ENCODE results near the gene HAND2.

Gene HAND2

DNA sequence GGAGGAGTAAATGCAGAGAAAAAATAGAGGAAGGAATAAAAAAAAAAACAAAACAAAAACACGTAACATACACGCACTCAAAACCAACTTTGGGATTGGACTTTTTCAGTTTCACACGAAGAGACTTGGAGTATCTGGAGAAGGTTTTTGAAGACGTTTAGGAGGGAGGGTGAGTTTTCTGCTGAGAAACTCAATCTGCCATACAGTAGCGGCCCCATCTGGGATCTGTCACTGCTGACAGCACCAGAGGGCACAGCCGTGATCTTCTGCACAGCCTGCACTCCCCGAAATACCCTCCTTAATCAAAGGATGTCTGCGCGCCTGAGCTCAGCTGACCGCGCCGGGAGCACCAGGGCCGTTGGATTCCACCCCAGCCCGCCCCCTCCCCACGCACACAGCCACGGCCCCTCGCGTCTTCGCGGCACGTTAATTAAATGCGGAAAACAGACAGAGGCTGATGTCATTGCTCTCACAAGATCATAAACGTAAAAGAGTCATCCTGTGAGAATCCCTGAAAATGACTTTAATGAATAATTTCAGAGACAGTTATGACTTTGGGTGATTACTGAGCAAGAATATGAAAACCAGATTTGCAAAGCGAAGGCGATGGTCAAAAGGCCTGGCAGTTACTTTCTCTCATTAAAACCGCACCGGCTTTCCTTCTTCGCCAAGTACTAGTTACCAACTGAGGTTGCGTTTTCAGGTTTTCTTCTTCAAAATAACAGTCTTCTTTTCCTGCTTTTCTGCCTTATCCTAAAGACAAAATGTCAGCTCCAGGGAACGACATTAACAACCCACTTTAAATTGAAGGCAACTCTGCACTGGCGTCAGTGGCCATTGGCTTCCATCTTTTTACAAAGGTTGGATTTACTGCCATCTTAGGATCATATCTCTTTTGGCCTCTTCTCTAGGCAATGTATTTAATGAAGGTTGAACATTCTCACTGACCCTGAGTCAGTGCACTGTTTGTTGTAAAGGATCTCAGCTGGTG, 10.6 kb downstream of the HAND2 start:
- DNase-seq = no peak

DNA sequence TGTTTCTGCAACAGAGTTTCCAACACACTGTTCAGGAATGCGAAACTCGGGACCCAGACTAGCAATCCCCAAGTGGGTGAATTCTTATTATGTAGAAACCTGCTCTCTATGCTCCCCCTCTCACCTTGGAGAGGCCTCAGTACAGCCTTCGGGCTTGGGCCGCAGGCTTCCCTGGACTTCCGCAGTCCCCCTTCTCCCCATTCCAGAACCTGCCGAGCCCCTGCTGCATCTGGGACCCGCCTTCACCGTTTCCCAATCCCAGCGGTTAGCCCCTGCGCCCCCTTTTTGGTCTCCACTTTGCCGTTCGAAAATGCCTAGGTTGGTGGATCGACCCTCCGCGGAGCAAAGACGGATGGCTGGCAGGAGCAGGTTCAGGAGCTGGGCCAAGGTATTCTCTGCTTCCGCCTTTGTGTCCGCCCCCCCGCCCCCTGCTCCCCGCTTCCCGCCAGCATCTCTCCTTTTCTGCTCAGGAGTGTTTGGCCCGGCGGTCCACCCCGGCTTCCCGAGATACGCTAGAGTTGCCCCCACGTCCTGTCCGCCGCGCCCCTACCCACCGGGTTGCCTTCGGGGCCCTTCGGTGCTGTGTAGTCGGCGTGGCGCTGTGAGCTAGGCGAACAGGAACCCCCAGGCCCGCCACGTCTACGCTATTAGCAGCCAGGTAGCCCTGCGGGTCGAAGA, 11.5 kb downstream of the HAND2 start:
- no peak for DNase-seq

DNA sequence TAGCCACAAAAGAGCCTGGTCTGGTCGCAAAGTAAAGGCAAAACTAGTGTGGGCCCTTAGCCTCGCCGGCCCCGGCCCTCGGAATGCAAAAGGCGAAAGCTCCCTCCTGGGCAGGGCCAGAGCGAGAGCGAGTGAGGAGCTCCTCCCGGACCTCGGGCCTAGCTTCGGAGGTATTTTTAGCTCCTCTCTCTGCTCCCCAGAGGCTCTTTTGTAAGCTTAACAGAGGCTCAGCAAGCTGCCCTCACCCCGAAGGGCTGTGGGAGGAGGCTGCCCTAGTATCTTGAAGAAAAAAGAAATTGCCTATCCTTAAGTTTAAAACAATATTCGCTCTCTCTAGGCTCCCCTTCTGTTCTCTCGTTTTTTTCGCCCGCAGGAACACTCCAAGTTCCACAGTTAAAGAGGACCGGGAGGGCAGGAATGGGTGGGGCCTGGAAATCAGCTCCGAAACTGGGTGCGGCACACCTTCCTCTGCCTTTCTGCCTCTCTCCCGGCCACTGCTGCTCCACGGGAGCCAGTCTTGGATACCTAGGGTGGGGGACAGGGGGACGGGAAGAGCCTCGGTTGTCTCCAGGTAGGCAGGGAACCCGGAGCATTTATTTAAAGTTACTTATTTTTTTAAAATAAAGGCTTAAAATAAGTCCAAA, 12.1 kb downstream of the HAND2 start:
- DNase-seq = no peak

DNA sequence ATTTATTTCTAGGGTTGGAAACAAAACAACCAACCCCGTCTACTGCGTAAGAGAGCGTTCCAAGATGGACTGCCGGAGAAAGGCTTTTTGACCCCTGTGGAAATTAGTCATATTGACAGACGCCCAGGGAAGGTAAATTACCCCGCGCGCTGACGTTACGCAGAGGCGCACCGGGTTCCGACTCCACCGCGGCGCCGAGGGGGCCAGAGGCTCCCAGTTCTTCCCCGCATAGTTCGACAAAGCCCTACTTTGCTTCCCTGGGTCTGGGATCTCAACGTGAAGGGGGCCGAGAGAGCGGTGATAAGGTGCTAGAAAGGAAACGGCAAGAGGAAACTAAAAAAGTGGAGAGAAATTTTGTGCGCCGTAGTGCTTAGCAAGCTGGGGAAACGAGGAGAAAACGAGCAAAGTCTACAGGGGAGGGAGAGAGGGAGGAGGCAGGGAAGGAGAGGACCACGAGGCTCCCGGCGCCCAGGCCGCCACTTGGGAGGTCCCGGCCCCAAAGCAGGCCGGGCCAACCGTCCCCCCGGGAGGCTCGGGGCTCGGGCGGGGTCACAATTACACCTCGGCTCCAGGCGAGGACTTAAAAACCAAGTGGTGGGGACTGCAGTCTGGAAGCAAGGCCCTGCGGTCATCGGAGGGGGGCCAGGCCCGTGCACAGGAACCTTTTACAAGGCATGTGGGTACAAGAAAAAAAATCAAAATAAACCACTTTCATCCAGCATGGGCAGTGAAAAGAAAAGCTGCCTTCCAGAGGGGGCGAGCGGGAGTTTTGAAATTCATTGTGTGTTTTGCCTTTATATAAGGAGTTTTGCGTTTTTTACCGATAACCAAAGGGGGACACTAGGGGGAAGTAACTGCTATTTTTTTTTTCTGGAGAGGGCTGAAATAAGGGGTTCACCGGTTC, 13.2 kb downstream of the HAND2 start:
- no peak for DNase-seq

DNA sequence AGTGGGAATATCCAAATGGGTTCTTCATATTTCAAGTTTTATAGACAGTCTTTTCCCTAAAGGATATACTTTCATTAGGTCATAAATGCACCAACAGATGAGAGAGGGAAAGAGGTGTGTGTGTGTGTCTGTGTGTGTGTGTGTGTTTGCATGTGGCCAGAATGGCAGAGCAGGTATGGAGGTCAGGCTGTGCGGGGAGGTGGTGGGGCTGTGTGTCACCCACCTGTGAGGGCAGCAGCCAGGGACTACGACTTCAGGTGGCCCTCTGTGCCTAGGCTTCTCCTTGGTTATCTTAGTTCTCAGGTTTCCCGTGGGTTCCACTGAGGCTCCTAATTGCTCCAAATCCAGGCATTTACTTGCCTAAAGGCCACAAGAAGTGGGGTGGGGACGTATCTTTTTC, 14.6 kb downstream of the HAND2 start:
- no peak for DNase-seq

DNA sequence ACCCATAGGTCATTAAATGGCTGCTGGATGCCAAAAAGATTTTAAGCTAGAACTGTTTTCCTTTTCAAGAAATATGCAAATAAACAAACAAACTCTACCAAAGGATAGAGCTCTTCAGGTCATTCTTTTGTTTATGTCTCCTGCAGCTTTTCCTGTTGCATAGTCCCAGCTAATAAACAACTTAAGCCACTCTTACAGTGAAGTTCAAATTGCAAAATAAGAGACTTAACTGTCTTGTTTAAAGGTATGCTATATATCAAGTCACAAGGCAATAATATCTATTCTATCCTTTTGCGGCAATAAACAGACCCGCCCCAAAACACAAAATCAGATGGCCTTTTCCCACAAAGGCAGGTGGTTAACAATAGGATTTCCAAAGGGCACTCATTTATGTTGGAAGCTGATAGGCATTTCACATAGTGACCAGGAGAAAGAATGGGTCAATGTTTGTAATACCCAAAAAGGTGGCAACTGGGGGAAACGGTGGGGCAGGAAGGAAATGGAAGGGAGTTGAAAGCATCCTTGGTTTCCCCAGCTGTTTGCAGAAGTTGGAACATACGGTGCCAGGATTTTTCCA, 15.3 kb downstream of the HAND2 start:
- DNase-seq = no peak

DNA sequence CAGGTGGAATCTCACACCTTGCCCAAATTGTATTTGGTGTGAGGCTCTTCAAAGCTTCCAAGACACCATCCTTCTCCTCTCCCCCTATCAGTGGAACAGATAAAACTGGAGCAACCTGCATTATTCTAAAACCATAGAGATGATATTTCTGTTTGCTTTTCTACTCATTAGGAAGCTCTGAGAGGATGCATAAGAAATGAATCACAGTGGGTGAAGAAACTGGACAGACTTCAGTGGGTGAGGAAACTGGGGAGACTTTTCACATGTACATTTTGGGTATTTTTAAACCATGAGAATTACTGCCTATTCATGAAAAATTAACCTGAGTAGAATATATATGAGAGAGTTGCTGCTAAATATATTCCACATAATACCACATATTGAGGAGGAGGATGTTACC, 16.4 kb downstream of the HAND2 start:
- no peak for DNase-seq

DNA sequence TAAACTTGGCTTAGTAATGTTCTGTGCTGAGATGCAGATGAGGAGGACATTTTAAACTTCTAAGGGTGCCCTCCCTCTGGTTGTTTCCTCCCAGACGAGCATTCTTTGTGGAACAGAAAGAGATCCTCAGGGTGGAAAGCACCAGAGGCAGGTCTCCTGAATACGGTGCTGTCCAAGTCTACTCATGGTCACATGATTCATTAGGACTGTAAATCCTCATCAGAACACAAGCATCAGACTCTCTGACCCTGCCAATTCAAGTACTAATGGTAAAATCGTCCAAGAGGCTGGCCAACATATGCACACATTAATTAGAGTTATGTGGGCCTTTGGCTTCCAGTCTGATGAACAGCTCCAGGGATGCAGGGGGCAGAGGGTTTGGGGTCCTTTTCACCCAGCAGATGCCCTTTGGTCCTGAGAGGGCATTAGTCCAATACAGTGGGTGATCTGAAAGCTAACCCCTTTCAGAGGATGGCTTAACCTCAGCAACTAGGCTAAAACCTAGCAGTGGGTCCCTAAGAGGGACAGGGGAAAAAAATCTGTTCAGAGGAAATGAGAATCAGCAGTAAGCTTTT, 18.2 kb downstream of the HAND2 start:
- no peak for DNase-seq

DNA sequence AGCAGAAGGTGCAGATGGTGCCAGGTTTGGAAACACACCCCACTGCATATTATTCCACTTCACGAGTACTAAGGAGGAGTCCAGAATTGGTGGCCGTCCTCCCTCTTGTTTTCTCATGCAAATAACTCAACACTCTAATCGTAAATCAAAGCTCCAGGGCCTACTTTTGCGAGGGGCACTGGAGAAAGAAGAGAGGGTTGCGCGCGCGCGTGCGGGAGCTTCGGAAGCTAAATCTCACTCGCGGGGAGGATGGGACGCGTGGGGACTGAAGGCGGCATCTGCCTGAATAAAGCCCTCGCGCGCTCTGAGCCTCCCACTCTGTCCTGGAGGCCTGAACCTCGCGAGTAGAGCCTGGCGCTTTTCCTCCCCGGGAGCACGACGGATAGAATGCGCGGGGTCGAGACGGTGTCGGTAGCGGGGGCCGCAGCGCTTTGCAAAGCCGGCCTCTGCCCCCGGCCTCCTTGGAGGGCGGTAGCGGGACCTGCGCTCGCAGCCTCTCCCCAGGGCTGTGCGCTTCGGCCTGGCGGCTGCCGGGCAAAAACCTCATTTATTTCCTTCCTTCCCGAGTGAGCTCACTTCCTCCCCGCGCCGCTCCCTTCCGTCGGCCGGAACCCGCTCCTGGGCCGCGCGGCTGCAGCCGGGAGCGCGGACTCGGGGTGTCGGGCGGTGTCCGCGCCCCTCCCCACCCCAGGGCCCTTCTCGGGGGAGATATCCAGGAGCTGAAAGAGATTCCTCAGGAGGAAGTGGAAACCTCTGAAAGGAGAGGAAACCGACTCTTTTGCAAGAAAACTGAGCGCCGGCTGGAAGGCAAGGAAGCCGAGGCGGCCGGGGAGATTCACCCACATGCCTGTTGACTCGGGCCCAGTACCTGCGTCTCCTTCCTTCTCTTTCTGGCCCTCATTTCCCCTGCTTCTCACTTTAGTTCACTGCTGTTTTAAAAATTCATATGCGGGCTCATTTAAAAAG, 20.7 kb downstream of the HAND2 start:
- DNase-seq = no peak

DNA sequence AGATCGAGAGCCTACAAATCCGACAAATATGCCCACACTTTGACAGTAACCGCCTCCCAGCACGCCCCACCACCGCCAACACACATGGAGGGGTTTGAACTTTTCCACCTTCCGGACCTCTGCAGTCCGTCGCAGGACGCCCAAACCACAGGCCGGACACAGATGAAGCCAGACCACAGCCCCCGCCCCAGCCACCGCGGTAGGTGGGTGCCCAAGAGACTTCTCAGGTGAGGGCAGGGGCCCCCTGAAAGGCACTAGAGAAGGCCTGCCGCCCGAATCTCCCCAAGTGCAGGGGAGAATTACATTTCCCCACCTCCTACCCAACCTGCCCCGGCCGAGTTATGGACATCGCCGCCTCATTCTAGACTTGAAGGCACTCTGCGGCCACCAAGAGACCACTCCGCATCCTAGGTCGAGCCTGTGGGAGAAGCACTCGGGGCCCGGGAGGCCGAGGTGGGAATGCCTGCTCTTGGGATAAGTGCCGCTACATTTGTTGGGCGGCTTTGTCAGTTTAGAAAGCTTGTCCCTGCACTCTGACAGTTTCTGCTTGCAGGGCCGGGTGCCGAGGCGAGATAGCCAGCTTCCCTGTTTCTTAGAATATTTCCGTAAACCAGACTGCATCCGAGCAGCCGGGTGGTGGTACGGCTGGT, 21.5 kb downstream of the HAND2 start:
- no peak for DNase-seq

DNA sequence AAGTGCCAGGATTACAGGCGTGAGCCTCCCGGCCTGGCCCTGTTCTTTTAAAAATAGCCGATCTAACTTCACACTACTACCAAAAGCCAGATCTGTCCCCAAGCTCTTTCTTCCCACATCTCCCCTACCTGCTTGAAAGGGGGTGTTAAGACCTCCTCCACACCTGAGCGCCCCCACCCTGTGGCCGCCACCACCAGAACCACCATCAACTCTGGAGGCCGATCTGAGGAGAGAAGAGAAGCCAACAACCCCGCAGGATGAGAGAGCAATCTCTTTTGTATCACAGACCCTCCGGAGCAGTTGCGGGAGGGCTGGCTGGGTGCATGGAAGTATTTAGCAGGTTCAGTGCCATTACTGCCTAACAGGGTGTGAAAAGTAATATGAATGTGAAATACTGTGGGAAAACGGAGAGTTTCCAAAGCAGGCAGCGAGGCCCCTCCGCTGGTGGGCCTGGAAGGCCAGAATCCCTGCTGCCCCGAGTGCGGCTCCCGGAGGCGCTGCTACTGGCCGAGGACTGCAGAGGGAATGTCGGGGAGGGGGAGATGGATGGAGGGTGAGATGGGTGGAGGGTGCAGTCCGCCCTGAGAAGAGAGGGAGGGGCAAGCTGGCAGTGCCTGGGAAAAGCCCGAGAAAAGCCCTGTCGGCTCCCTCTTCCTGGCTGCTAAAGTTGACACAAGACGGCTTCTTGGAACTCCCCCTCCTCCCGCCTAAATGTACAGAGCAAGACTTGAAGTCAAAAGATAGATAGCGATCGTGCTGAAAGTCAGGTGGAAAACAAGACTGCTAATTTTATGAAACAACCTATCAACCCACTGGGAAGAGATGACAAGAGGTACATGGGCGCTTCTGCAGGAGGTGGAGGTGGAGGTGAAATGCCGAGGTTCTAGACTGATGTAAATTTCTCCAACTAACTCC, 22.3 kb downstream of the HAND2 start:
- DNase-seq = no peak

DNA sequence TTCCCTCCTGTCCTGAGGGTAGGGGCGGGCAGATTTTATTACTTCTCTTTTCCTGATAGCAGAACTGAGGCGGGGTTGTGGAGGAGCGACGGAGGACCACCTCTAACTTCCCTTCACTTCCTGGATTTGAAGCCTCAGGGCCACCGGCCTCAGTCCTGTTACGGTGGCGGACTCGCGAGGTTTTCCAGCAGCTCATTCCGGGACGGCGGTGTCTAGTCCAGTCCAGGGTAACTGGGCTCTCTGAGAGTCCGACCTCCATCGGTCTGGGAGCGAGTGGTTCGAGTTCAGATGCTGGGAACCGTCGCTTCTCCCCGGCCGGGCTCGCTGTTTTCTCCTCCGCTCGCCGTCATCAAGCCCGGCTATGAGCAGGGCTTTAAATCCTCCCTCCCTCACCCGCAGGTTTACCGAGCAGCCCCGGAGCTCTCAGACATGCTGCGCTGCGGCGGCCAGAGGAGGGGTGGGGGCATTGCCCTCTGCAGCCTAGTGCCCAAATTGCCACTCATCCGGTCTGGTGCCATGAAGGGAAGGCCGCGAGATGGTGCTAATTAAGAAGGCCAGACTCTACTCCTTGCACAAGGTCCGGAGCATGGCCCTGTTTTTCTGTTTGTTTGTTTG, 23.3 kb downstream of the HAND2 start:
- DNase-seq = no peak

DNA sequence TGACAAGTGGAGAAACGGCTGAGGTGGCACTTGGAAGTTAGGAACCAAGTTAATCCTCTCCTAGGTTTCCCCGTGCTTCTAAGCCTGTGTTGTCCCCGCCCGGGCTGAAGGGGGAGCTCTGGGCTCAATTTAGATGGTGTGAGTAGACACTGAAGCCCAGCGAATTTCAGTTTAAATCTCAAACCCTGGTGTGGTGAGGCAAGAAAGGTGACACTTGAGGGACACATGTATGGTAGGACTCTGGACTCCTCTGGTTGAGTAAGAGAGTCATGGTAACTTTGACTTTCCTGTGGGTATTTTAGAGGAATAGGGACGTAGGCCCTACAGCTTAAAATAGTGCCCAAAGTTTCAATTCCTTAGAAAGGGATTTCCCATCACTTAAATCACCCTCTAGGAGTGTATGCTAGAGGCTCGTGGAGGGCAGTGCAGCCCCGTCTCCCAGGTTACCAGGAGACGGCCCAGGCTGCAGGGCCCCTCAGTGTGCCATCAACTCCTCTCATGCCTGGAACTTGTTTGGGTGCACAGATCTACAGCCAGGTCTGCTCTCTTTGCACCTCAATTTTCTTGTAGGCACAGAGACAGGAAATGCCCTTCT, 24.0 kb downstream of the HAND2 start:
- DNase-seq = peak; percentile 19

DNA sequence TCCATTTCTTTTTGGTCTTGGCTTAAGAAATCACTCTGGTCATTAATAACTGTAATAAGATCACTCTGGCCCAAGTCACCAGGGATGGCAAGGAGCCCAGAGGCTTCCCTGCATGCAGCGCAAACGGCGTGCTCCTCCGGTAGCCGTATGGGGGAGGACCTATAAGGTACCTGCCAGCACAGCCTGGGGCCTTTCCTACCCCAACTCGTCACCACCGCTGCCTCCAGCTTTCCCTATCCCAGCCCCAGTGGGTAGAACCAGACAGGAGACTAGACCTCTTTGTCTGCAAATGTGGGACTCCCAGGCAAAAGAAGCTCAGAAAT, 25.9 kb downstream of the HAND2 start:
- DNase-seq = no peak

DNA sequence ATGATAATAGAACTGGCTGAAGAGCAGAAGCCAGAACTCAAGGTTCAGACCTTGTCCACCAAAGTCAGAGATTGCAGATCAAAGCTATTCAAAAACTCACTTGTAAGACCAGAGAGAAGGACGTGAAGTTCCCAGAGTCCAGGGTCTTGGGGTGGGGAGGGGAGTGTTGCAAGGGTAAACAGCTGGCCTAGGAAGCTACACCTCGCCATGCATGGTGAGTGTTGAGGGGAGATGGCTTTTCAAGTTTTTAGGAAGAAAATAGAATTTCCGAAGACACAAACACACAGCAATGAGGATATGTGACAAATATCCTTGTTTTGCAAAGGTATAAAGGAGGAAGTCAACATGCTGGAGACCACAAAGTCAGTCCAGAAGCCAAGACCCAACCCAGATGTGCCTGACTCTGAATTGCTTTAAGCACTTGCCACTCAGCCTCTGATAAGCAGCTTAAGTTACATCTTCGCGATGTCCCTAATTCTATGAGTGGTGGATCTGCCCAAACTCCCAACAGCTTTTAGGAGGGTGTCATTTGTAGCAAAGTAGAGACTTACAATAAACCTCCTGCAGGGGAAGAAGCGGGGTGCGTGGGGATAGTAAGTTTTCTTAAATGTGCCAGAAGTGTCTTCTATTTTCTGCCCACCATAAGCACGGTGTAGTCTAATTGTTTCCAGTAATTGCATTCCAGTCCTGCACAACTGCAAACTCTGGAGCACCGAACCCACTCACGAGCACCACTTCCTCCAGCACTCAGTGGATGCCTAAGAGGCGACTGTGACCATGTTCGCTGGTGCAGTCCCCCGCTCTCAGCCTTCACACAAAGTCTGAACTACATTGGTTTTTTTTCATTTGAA, 26.5 kb downstream of the HAND2 start:
- no peak for DNase-seq

DNA sequence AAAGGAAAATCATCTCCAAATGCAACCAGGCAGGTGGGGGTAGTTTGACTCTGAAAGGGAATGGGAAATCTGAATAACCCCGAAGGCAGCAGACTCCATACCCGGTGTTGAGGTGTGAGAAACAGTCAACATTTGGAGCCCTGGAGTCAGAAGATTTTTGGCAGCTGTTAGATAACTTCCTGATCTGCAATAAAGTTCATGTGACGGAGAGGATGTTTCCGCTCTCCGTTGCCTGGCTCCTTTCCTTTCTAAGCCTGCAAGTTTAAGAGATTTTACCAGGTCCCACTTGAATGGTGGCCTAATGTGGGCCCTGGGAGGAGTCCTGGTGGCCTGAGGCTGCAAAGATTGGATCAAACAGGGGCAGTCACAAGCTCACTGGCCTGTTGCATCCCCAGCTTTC, 27.7 kb downstream of the HAND2 start:
- no peak for DNase-seq

DNA sequence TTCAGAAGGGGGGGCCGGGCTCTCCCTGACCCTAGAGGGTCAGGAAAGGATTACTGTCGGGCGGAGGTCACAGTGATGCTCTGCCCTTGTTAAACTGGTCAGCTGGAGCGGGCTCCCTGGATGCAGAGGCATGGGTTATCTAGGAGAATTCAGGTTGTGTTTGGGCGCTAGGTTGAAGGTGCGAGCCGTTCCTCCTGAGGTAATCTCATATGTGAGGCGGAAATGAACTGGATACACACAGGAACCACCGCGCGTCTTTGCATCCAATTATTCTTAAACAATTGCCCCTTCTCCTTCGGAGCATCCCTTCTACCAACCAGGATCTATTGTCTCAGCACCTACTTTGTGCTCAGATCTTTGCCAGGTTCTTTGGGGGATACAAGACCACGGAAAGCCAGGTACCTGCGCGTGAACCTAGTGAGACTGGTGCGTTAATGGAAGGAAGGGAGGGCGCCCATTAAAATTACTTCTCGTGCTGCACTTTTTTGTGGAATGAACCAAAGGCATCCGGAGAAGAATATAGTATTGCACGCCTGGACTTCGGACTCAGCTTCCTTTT, 28.4 kb downstream of the HAND2 start:
- DNase-seq = no peak
